Suppressor macrophage (primary cell): ENCODE results near the gene CHRM1.
"Not testable (repeated sequence)": the region's sequence is repeated elsewhere in the genome, so short reads cannot be mapped to it uniquely, and the experiment has no call there.

Experiments
- DNase-seq, 4 experiments: peaks; one replicate each; pipeline ENCODE4 v3.0.0-alpha.2; 2020 to 2022
- total RNA-seq, 17 experiments: gene quantifications; one replicate each; lab custom pipeline; 2026; ENCODE audit warnings: mixed read lengths in 6 of 17, inconsistent platforms in 3 of 17; lab: John Stamatoyannopoulos, UW

CHRM1 gene
- 0 to 1.8 (median 0) reads per million in 17 experiments for total RNA-seq

GRCh38 chr11:62921201-62921572 is at the start of gene CHRM1:
Gene CHRM1 (minus strand): TSS chr11:62921363. CDS start chr11:62911100, 10,263 bp downstream.
- DNase-seq = no peak

- DNase-seq = no peak
Measured at GRCh38 chr11:62965574-62965973, 44.4 kb upstream of the CHRM1 start.

- DNase-seq = no peak
Measured at GRCh38 chr11:62962391-62962790, 41.2 kb upstream of the CHRM1 start.

- DNase-seq = no peak
Measured at GRCh38 chr11:62961017-62961570, 39.9 kb upstream of the CHRM1 start.

- DNase-seq = no peak
Measured at GRCh38 chr11:62959422-62959980, 38.3 kb upstream of the CHRM1 start.

- peak in 1 of 4 experiments; percentile 5 for DNase-seq
Measured at GRCh38 chr11:62958547-62959421, 37.6 kb upstream of the CHRM1 start.

GRCh38 chr11:62957147-62957546 is 36.0 kb upstream of the CHRM1 start:
- no peak for DNase-seq

GRCh38 chr11:62954478-62954877 is 33.3 kb upstream of the CHRM1 start:
- DNase-seq = no peak

- DNase-seq = no peak
Measured at GRCh38 chr11:62953811-62954210, 32.6 kb upstream of the CHRM1 start.

- no peak for DNase-seq
Measured at GRCh38 chr11:62948765-62949320, 27.7 kb upstream of the CHRM1 start.

- DNase-seq = not testable (repeated sequence)
Measured at GRCh38 chr11:62945538-62945937, 24.4 kb upstream of the CHRM1 start.

- not testable (repeated sequence) for DNase-seq
Measured at GRCh38 chr11:62937528-62937927, 16.4 kb upstream of the CHRM1 start.

- DNase-seq = no peak
Measured at GRCh38 chr11:62934496-62934785, 13.3 kb upstream of the CHRM1 start.

GRCh38 chr11:62933750-62934495 is 12.8 kb upstream of the CHRM1 start:
- DNase-seq = no peak

- DNase-seq = no peak
Measured at GRCh38 chr11:62933285-62933684, 12.1 kb upstream of the CHRM1 start.

GRCh38 chr11:62931499-62932278 is 10.5 kb upstream of the CHRM1 start:
- DNase-seq = no peak

- no peak for DNase-seq
Measured at GRCh38 chr11:62930666-62931065, 9.5 kb upstream of the CHRM1 start.

GRCh38 chr11:62930157-62930556 is 9.0 kb upstream of the CHRM1 start:
- DNase-seq = no peak

GRCh38 chr11:62928011-62928410 is 6.8 kb upstream of the CHRM1 start:
- DNase-seq = no peak

- DNase-seq = no peak
Measured at GRCh38 chr11:62926680-62927455, 5.7 kb upstream of the CHRM1 start.
